ENCODE measurements around the gene SEPTIN6.

The SEPTIN6 gene

GRCh38 chrX:119734897-119735339, 42.0 kb upstream of the SEPTIN6 start:
- no peaks in the 10 kb centered on the region for H3K79me2 ChIP-seq (ENCODE audit: insufficient read depth, low read depth)
- no peak overlapping the region for H2AFZ ChIP-seq (ENCODE audit: low read depth)
- H3K4me2 ChIP-seq, result no peak overlapping the region
- H3K27ac ChIP-seq, result no peak overlapping the region
- H3K36me3 ChIP-seq (ENCODE audit: insufficient read depth), result no peaks in the 10 kb centered on the region
- H3K4me1 ChIP-seq (ENCODE audit: low read depth, poor library complexity, severe bottlenecking), result peaks cover 9% of the 10 kb centered on the region
- H4K20me1 ChIP-seq (ENCODE audit: insufficient read depth), result no peaks in the 10 kb centered on the region
- H3K27me3 ChIP-seq (ENCODE audit: insufficient read depth, low read depth), result no peaks in the 10 kb centered on the region
- no peak overlapping the region for H3K4me3 ChIP-seq (IDR thresholded peaks at IDR 0.05; ENCODE audit: insufficient read depth, low read depth, low read length)
- no peak overlapping the region for H3K9ac ChIP-seq
- no peak for TF ChIP-seq CTCF (conservative IDR thresholded peaks at IDR 0.05; ENCODE audit: low read depth, low read length)

GRCh38 chrX:119729408-119730201, 36.6 kb upstream of the SEPTIN6 start:
- no peaks in the 10 kb centered on the region for H4K20me1 ChIP-seq (ENCODE audit: insufficient read depth)
- H2AFZ ChIP-seq (ENCODE audit: low read depth), result peak overlapping the region; percentile 49; the same call in 1 of the 2 replicates
- H3K4me2 ChIP-seq, result no peak overlapping the region
- H3K27ac ChIP-seq, result no peak overlapping the region
- peaks cover 45% of the 10 kb centered on the region for H3K4me1 ChIP-seq (ENCODE audit: low read depth, poor library complexity, severe bottlenecking)
- H3K27me3 ChIP-seq (ENCODE audit: insufficient read depth, low read depth), result no peaks in the 10 kb centered on the region
- no peaks in the 10 kb centered on the region for H3K79me2 ChIP-seq (ENCODE audit: insufficient read depth, low read depth)
- no peaks in the 10 kb centered on the region for H3K36me3 ChIP-seq (ENCODE audit: insufficient read depth)
- peak; percentile 59 for TF ChIP-seq CTCF (conservative IDR thresholded peaks at IDR 0.05; ENCODE audit: low read depth, low read length)
- no peak overlapping the region for H3K9ac ChIP-seq
- no peak overlapping the region for H3K4me3 ChIP-seq (IDR thresholded peaks at IDR 0.05; ENCODE audit: insufficient read depth, low read depth, low read length)

- Histone ChIP-seq H3K36me3 (ENCODE audit: insufficient read depth) (no peaks in the 10 kb centered on the region), H3K79me2 (ENCODE audit: insufficient read depth, low read depth) (no peaks in the 10 kb centered on the region), H3K27me3 (ENCODE audit: insufficient read depth, low read depth) (no peaks in the 10 kb centered on the region), H3K4me3 (IDR thresholded peaks at IDR 0.05; ENCODE audit: insufficient read depth, low read depth, low read length) (no peak overlapping the region), H3K4me2 (no peak overlapping the region), H3K27ac (no peak overlapping the region), H2AFZ (ENCODE audit: low read depth) (no peak overlapping the region), H3K4me1 (ENCODE audit: low read depth, poor library complexity, severe bottlenecking) (peaks cover 45% of the 10 kb centered on the region), H4K20me1 (ENCODE audit: insufficient read depth) (no peaks in the 10 kb centered on the region), H3K9ac (no peak overlapping the region)
- no peak for TF ChIP-seq CTCF (conservative IDR thresholded peaks at IDR 0.05; ENCODE audit: low read depth, low read length)
Observed at GRCh38 chrX:119728487-119728886, 35.5 kb upstream of the SEPTIN6 start.

GRCh38 chrX:119726900-119727555, 34.1 kb upstream of the SEPTIN6 start:
- Histone ChIP-seq H2AFZ (ENCODE audit: low read depth) (peak overlapping the region; percentile 87), H4K20me1 (ENCODE audit: insufficient read depth) (no peaks in the 10 kb centered on the region), H3K27me3 (ENCODE audit: insufficient read depth, low read depth) (no peaks in the 10 kb centered on the region), H3K9ac (peak overlapping the region; percentile 45; the same call in 1 of the 2 replicates), H3K79me2 (ENCODE audit: insufficient read depth, low read depth) (no peaks in the 10 kb centered on the region), H3K4me2 (peak overlapping the region; percentile 61; the same call in 1 of the 2 replicates), H3K27ac (peak overlapping the region; percentile 85), H3K4me3 (IDR thresholded peaks at IDR 0.05; ENCODE audit: insufficient read depth, low read depth, low read length) (no peak overlapping the region), H3K4me1 (ENCODE audit: low read depth, poor library complexity, severe bottlenecking) (peaks cover 45% of the 10 kb centered on the region), H3K36me3 (ENCODE audit: insufficient read depth) (no peaks in the 10 kb centered on the region)
- no peak for TF ChIP-seq CTCF (conservative IDR thresholded peaks at IDR 0.05; ENCODE audit: low read depth, low read length)

Measured in KMS-11 (cell line).